H9 (cell line): ENCODE results near the gene FBLN1. TPM values are rescaled to one million over a fixed set of nuclear protein-coding genes. Genes with fewer than 3 reads are reported as not detected.
A peak's percentile ranks its signal among the peaks of the same experiment; 100 is the strongest.

ENCODE experiments used
- DNase-seq: peaks from one replicate; pipeline ENCODE4 v3.0.0-alpha.2; 2017
- H2AFZ ChIP-seq: one replicate; pipeline ENCODE4 v1.6.1; 2013; ENCODE audit warnings: mild to moderate bottlenecking, low read length, control low read depth, moderate library complexity
- H2AK5ac ChIP-seq: 2 replicates; pipeline ENCODE4 v1.6.1; 2013; ENCODE audit warnings: low read length, control low read depth, mixed read lengths; ENCODE audit not compliant: insufficient read length
- H2BK120ac ChIP-seq: one replicate; pipeline ENCODE4 v1.6.1; 2013; ENCODE audit warnings: low read depth, mild to moderate bottlenecking, low read length, control low read depth, inconsistent platforms; ENCODE audit not compliant: poor library complexity, severe bottlenecking
- H2BK12ac ChIP-seq: 2 replicates; pipeline ENCODE4 v1.6.1; 2013; ENCODE audit warnings: low read length, control low read depth, mixed read lengths, low read depth; ENCODE audit not compliant: insufficient read length
- H2BK15ac ChIP-seq: 2 replicates; pipeline ENCODE4 v1.6.1; 2013; ENCODE audit warnings: low read depth, low read length, control low read depth
- H2BK20ac ChIP-seq: one replicate; pipeline ENCODE4 v1.6.1; 2013; ENCODE audit warnings: low read depth, mild to moderate bottlenecking, low read length, control low read depth, inconsistent platforms; ENCODE audit not compliant: poor library complexity, severe bottlenecking
- H2BK5ac ChIP-seq: 2 replicates; pipeline ENCODE4 v1.6.1; 2013; ENCODE audit warnings: low read length, control low read depth, mixed read lengths; ENCODE audit not compliant: insufficient read length
- H3K14ac ChIP-seq: 2 replicates; pipeline ENCODE4 v1.6.1; 2013; ENCODE audit warnings: low read length, control low read depth; ENCODE audit not compliant: insufficient read depth
- H3K18ac ChIP-seq: 2 replicates; pipeline ENCODE4 v1.6.1; 2013; ENCODE audit warnings: low read depth, mild to moderate bottlenecking, mixed read lengths, low read length, control low read depth; ENCODE audit not compliant: insufficient read length
- H3K23ac ChIP-seq: 2 replicates; pipeline ENCODE4 v1.6.1; 2013; ENCODE audit warnings: low read length, control low read depth, mixed read lengths, low read depth; ENCODE audit not compliant: insufficient read length
- H3K23me2 ChIP-seq: 2 replicates; pipeline ENCODE4 v1.6.1; 2013; ENCODE audit warnings: low read depth, mild to moderate bottlenecking, mixed read lengths, low read length, control low read depth; ENCODE audit not compliant: insufficient read length, poor library complexity, severe bottlenecking
- H3K27ac ChIP-seq: 2 replicates; pipeline ENCODE4 v1.5.1; 2013; ENCODE audit warnings: low read length, control low read depth, mixed read lengths, low read depth; ENCODE audit not compliant: insufficient read length
- H3K27me3 ChIP-seq: 2 replicates; pipeline ENCODE4 v1.6.1; 2013; ENCODE audit warnings: low read length, control low read depth, inconsistent platforms; ENCODE audit not compliant: insufficient read depth
- H3K4ac ChIP-seq: 2 replicates; pipeline ENCODE4 v1.6.1; 2013; ENCODE audit warnings: low read depth, mild to moderate bottlenecking, control low read depth, inconsistent platforms, low read length, moderate library complexity
- H3K4me1 ChIP-seq: 2 replicates; pipeline ENCODE4 v1.6.1; 2013; ENCODE audit warnings: low read length, control low read depth, inconsistent platforms; ENCODE audit not compliant: insufficient read depth
- H3K4me2 ChIP-seq: 2 replicates; pipeline ENCODE4 v1.6.1; 2013; ENCODE audit warnings: low read length, control low read depth, mixed read lengths; ENCODE audit not compliant: insufficient read length, insufficient read depth
- H3K56ac ChIP-seq: 2 replicates; pipeline ENCODE4 v1.6.1; 2013; ENCODE audit warnings: low read depth, mild to moderate bottlenecking, mixed read lengths, low read length, control low read depth; ENCODE audit not compliant: insufficient read length
- H3K79me1 ChIP-seq: 2 replicates; pipeline ENCODE4 v1.6.1; 2013; ENCODE audit warnings: low read depth, mild to moderate bottlenecking, moderate library complexity, low read length, control low read depth, inconsistent platforms; ENCODE audit not compliant: insufficient read depth, poor library complexity, severe bottlenecking
- H3K79me2 ChIP-seq: 2 replicates; pipeline ENCODE4 v1.6.1; 2013; ENCODE audit warnings: low read length, control low read depth, inconsistent platforms; ENCODE audit not compliant: insufficient read depth
- H3K9ac ChIP-seq: 2 replicates; pipeline ENCODE4 v1.6.1; 2013; ENCODE audit warnings: low read length, control low read depth, mixed read lengths; ENCODE audit not compliant: insufficient read length; ENCODE audit errors: extremely low read depth
- H3K9me3 ChIP-seq: one replicate; pipeline ENCODE4 v1.6.1; 2013; ENCODE audit warnings: low read depth, low read length, inconsistent platforms; ENCODE audit not compliant: control insufficient read depth
- H3T11ph ChIP-seq: one replicate; pipeline ENCODE4 v1.6.1; 2013; ENCODE audit warnings: mild to moderate bottlenecking, low read length, control low read depth, inconsistent platforms
- H4K20me1 ChIP-seq: one replicate; pipeline ENCODE4 v1.6.1; 2013; ENCODE audit not compliant: control insufficient read depth, insufficient read length, insufficient read depth
- H4K5ac ChIP-seq: 2 replicates; pipeline ENCODE4 v1.6.1; 2013; ENCODE audit warnings: low read depth, mild to moderate bottlenecking, mixed read lengths, low read length, control low read depth; ENCODE audit not compliant: insufficient read length
- H4K8ac ChIP-seq: replicated peaks from 2 replicates; pipeline ENCODE4 v1.6.1; 2013; ENCODE audit warnings: low read length, control low read depth, mixed read lengths, low read depth; ENCODE audit not compliant: insufficient read length
- H4K91ac ChIP-seq: 2 replicates; pipeline ENCODE4 v1.6.1; 2013; ENCODE audit warnings: low read depth, mild to moderate bottlenecking, moderate library complexity, mixed read lengths, low read length, control low read depth; ENCODE audit not compliant: insufficient read length
- H3K27ac Mint-ChIP-seq, 3 experiments: 2 replicates in 2 of 3; 3 replicates in 1 of 3; pipeline ENCODE4 v1.8.0; 2020 to 2021; ENCODE audit warnings: mixed read lengths in 3 of 3, mild to moderate bottlenecking in 1 of 3, moderate library complexity in 1 of 3
- H3K27me3 Mint-ChIP-seq: 2 replicates; pipeline ENCODE4 v1.8.0; 2021; ENCODE audit warnings: low read depth, mild to moderate bottlenecking, moderate library complexity, mixed read lengths
- H3K36me3 Mint-ChIP-seq, 3 experiments: 2 replicates in 2 of 3; 3 replicates in 1 of 3; pipeline ENCODE4 v1.8.0; 2020 to 2021; ENCODE audit warnings: low read depth in 3 of 3, mixed read lengths in 3 of 3; ENCODE audit not compliant: insufficient read depth in 1 of 3
- H3K4me1 Mint-ChIP-seq, 2 experiments: 2 replicates each; pipeline ENCODE4 v1.8.0; 2020; ENCODE audit warnings: mixed read lengths in 2 of 2
- H3K4me3 Mint-ChIP-seq, 2 experiments: 2 replicates in 1 of 2; 3 replicates in 1 of 2; pipeline ENCODE4 v1.8.0; 2020 to 2021; ENCODE audit warnings: mild to moderate bottlenecking in 2 of 2, mixed read lengths in 2 of 2, moderate library complexity in 1 of 2
- H3K9me3 Mint-ChIP-seq, 2 experiments: 2 replicates in 1 of 2; 3 replicates in 1 of 2; pipeline ENCODE4 v1.8.0; 2020; ENCODE audit warnings: mild to moderate bottlenecking in 2 of 2, mixed read lengths in 2 of 2, moderate library complexity in 1 of 2
- CTCF ChIP-seq: fragments of 200-600 bp; sonication (generic); conservative IDR thresholded peaks from 3 replicates; pipeline ENCODE4 v1.8.0; 2021; ENCODE audit warnings: antibody characterized with exemption, mild to moderate bottlenecking
- WGBS: extraction: QIAGEN DNeasy Blood & Tissue Kit; methylation state at CpG from one replicate; pipeline ENCODE4 v1.1.7; 2013; ENCODE audit warnings: missing lambda C conversion rate, low lambda C conversion rate, mixed read lengths; ENCODE audit not compliant: insufficient read length; ENCODE audit errors: extremely low coverage; 5-methylcytosine and 5-hydroxymethylcytosine counted together
- total RNA-seq: library from RNA; stranded (reverse); gene quantifications from 2 replicates; pipeline ENCODE4 v1.2.1, GENCODE V29; 2021

The FBLN1 gene
- total RNA-seq, 1 experiment from 2014 or later, result 140 TPM

GRCh38 chr22:45638834-45639746, 136.4 kb downstream of the FBLN1 start:
- no peak overlapping the region for H2BK20ac ChIP-seq
- H3K4me2 ChIP-seq, result no peak overlapping the region
- H3K27me3 ChIP-seq, result no peaks in the 10 kb centered on the region
- no peak overlapping the region for H4K8ac ChIP-seq
- no peak overlapping the region for H3K9ac ChIP-seq
- H4K5ac ChIP-seq, result no peak overlapping the region
- H3K79me1 ChIP-seq, result no peaks in the 10 kb centered on the region
- no peaks in the 10 kb centered on the region for H3K36me3 Mint-ChIP-seq
- H3K4ac ChIP-seq, result no peak overlapping the region
- H2BK120ac ChIP-seq, result no peak overlapping the region
- no peak overlapping the region for H2BK15ac ChIP-seq
- H3K4me1 ChIP-seq, result no peaks in the 10 kb centered on the region; the same call in 1 of the 2 replicates
- no peak overlapping the region for H3T11ph ChIP-seq
- WGBS, result no CpG with 5 or more reads among the region's 21 CpGs
- no peaks in the 10 kb centered on the region for H3K23me2 ChIP-seq
- H3K18ac ChIP-seq, result no peak overlapping the region
- no peak overlapping the region for H2AFZ ChIP-seq
- peaks cover 38% of the 10 kb centered on the region for H3K27me3 Mint-ChIP-seq
- no peak overlapping the region for H2BK12ac ChIP-seq
- no peak for TF ChIP-seq CTCF
- H2BK5ac ChIP-seq, result no peak overlapping the region
- H3K27ac ChIP-seq, result no peak overlapping the region
- H3K9me3 Mint-ChIP-seq, result no peaks in the 10 kb centered on the region
- H3K79me2 ChIP-seq, result no peaks in the 10 kb centered on the region
- peak overlapping the region in 1 of 3 experiments; percentile 74; a peak in 3 of 7 replicates for H3K27ac Mint-ChIP-seq
- H3K4me1 Mint-ChIP-seq, result peaks cover 25 to 30% of the 10 kb centered on the region in 2 experiments
- no peak overlapping the region for H2AK5ac ChIP-seq
- no peaks in the 10 kb centered on the region for H3K9me3 ChIP-seq
- H3K14ac ChIP-seq, result no peak overlapping the region; the same call in 1 of the 2 replicates
- H3K4me3 Mint-ChIP-seq, result no peak overlapping the region
- no peak overlapping the region for H3K23ac ChIP-seq
- H4K20me1 ChIP-seq, result no peaks in the 10 kb centered on the region
- no peak overlapping the region for H3K56ac ChIP-seq
- no peak overlapping the region for H4K91ac ChIP-seq
- DNase-seq, result no peak
